Hepatocyte (in vitro differentiated cells): ENCODE data around the gene IKZF1. TPM values are rescaled to one million over a fixed set of nuclear protein-coding genes. Genes with fewer than 3 reads are reported as not detected.

Source experiments
- DNase-seq: peaks from one replicate; pipeline ENCODE4 v3.0.0-alpha.2; 2016; ENCODE audit warnings: low spot score
- H2AFZ ChIP-seq: fragments of 200-600 bp; sonication (generic); 2 replicates; pipeline ENCODE4 v1.6.0; 2016; ENCODE audit warnings: antibody characterized with exemption, mild to moderate bottlenecking
- H3K27ac ChIP-seq: fragments of 200-600 bp; sonication (generic); 2 replicates; pipeline ENCODE4 v1.5.1; 2016; ENCODE audit warnings: mild to moderate bottlenecking
- H3K27me3 ChIP-seq: fragments of 200-600 bp; sonication (generic); 2 replicates; pipeline ENCODE4 v1.6.1; 2016
- H3K36me3 ChIP-seq: fragments of 200-600 bp; sonication (generic); replicated peaks from 2 replicates; pipeline ENCODE4 v1.5.1; 2016; ENCODE audit warnings: low read depth; ENCODE audit not compliant: insufficient read depth
- H3K4me1 ChIP-seq: fragments of 200-600 bp; sonication (generic); 2 replicates; pipeline ENCODE4 v1.5.1; 2016; ENCODE audit warnings: mild to moderate bottlenecking, moderate library complexity; ENCODE audit not compliant: insufficient read depth
- H3K4me2 ChIP-seq: fragments of 200-600 bp; sonication (generic); 2 replicates; pipeline ENCODE4 v1.6.0; 2016
- H3K4me3 ChIP-seq: fragments of 200-600 bp; sonication (generic); 2 replicates; pipeline ENCODE4 v1.5.1; 2016; ENCODE audit warnings: mild to moderate bottlenecking
- H3K79me2 ChIP-seq: fragments of 200-600 bp; sonication (generic); 2 replicates; pipeline ENCODE4 v1.6.0; 2017; ENCODE audit warnings: mild to moderate bottlenecking
- H3K9me2 ChIP-seq: fragments of 200-600 bp; sonication (generic); replicated peaks from 2 replicates; pipeline ENCODE4 v1.6.0; 2017; ENCODE audit warnings: mild to moderate bottlenecking; ENCODE audit not compliant: insufficient read depth
- H3K9me3 ChIP-seq: fragments of 200-600 bp; sonication (generic); 2 replicates; pipeline ENCODE4 v1.5.1; 2016; ENCODE audit warnings: low read depth, mild to moderate bottlenecking
- H4K20me1 ChIP-seq: fragments of 200-600 bp; sonication (generic); 2 replicates; pipeline ENCODE4 v1.6.0; 2016; ENCODE audit warnings: mild to moderate bottlenecking; ENCODE audit not compliant: insufficient read depth, poor library complexity, severe bottlenecking
- CTCF ChIP-seq: fragments of 200-600 bp; sonication (generic); IDR thresholded peaks from 2 replicates; pipeline ENCODE4 v1.5.1; 2016; ENCODE audit warnings: antibody characterized with exemption, mild to moderate bottlenecking; ENCODE audit not compliant: poor library complexity
- EZH2 ChIP-seq: fragments of 200-600 bp; sonication (generic); IDR thresholded peaks from 2 replicates; pipeline ENCODE4 v1.6.1; 2016; ENCODE audit warnings: antibody characterized with exemption, mild to moderate bottlenecking, borderline replicate concordance
- EZH2phosphoT487 ChIP-seq: fragments of 200-600 bp; sonication (generic); IDR thresholded peaks from one replicate; pipeline ENCODE4 v1.6.1; 2018; ENCODE audit warnings: antibody characterized with exemption, mild to moderate bottlenecking, low read depth, moderate library complexity; ENCODE audit not compliant: unreplicated experiment, severe bottlenecking
- WGBS: methylation state at CpG from one replicate; pipeline ENCODE4 v1.1.6; 2016; ENCODE audit warnings: low lambda C conversion rate; ENCODE audit errors: missing lambda C conversion rate; 5-methylcytosine and 5-hydroxymethylcytosine counted together
- polyA plus RNA-seq: library from polyadenylated mRNA; unstranded; fragments of >200 nt; fragmentation: Nextera tagmentation; extraction: Ambion mirVana; gene quantifications from 2 replicates; pipeline ENCODE4 v1.2.1, GENCODE V29; 2016
- total RNA-seq: library from RNA; depleted of rRNA; stranded (reverse); fragments of >200 nt; gene quantifications from 2 replicates; pipeline ENCODE4 v1.2.3, GENCODE V29; 2014

Gene IKZF1
- total and polyA plus RNA-seq, 2 experiments from 2014 or later, result 0.16 to 0.47 TPM

DNA sequence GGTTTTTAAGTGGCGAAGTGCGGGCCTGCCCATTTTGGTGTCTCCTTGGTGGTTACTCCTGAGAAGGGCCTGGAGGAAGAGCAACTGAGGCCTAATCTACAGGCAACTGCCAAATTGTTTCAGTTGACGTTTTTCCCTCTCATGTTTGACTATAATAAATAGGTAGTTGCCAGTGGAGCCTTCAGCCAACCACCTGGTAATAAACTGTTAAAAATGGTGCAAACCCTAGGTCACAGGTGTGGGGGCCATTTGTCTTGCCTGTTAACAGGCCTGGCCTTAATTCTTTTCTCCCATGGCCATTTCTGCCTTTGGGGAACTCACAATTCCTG is 3.7 kb downstream of the IKZF1 start:
- Histone ChIP-seq H4K20me1 (no peaks in the 10 kb centered on the region), H3K27me3 (peaks cover 74% of the 10 kb centered on the region), H3K27ac (no peak overlapping the region), H3K9me2 (no peaks in the 10 kb centered on the region), H3K36me3 (no peaks in the 10 kb centered on the region), H3K79me2 (no peaks in the 10 kb centered on the region), H3K9me3 (no peaks in the 10 kb centered on the region), H3K4me2 (no peak overlapping the region), H3K4me1 (no peaks in the 10 kb centered on the region), H2AFZ (no peak overlapping the region), H3K4me3 (no peak overlapping the region)
- TF ChIP-seq CTCF (no peak), EZH2 (no peak), EZH2phosphoT487 (no peak)
- no peak for DNase-seq
- 77% methylated on average over 3 of the region's 3 CpGs for WGBS

DNA sequence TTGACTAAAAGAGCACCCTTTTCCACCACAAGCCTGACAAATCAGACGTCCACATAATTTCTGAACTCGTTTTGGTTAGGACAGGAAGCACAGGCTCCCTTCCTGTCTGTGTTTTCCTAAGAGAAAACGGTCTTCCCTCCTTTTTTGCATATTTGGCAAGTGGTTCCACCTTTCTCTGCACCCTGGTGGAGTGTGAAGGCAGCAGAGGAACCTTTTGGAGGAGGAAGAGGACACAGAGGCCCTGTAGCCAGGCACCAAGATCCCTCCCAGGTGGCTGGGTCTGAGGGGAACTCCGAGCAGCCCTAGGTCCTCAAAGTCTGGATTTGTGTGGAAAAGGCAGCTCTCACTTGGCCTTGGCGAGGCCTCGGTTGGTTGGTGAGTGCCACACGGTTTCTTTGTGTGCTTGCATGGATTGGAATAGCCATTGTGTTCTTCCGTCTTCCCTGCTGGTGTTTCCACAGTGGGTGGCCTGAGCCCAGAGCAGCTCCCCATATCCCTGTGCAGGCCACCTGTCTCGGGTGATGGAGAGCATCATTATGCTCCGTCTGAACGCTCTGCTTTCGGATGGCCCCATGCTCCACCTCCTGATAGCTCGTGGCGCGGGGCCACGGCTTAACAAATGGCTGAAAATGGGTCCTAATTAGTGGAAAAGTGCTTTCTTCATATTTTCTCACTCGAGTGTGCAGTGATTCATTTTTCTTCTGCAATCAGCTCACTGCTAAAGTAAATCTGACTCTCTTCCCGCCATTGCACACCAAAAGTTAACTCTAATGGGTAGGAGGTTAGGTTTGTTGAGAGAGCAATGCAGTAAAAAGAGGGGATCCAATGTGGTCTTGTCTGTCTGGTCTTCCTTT is 4.2 kb downstream of the IKZF1 start:
- Histone ChIP-seq H3K27ac (no peak overlapping the region), H2AFZ (no peak overlapping the region), H3K36me3 (no peaks in the 10 kb centered on the region), H3K4me1 (no peaks in the 10 kb centered on the region), H3K4me3 (no peak overlapping the region), H3K27me3 (peaks cover 75% of the 10 kb centered on the region), H3K9me3 (no peaks in the 10 kb centered on the region), H3K9me2 (no peaks in the 10 kb centered on the region), H3K4me2 (no peak overlapping the region), H4K20me1 (no peaks in the 10 kb centered on the region), H3K79me2 (no peaks in the 10 kb centered on the region)
- 83% methylated on average over 18 of the region's 18 CpGs for WGBS
- no peak for DNase-seq
- TF ChIP-seq EZH2phosphoT487 (no peak), CTCF (no peak), EZH2 (no peak)

DNA sequence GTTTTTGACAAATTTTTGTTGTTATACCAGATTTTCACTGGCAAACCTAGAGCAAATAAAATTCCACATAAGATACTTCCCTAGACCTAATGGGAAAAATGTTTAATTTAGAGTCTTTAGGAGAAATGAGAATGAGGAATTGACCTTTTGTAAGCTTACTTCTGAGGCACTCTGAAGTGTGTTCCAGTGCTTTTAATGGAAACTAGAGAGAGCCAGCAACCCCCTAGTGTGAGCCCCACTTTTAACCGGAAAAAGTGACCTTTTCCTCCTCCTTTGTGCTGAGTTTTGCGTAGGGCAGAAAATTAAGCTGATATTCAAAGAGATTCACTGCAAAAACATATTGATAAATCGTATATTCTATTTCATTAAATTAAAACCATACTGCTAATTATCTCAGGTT is 5.2 kb downstream of the IKZF1 start:
- Histone ChIP-seq H3K9me2 (no peaks in the 10 kb centered on the region), H3K79me2 (no peaks in the 10 kb centered on the region), H3K27ac (no peak overlapping the region), H3K4me3 (no peak overlapping the region), H3K36me3 (no peaks in the 10 kb centered on the region), H3K9me3 (no peaks in the 10 kb centered on the region), H3K4me2 (no peak overlapping the region), H3K27me3 (peaks cover 77% of the 10 kb centered on the region), H2AFZ (no peak overlapping the region), H4K20me1 (no peaks in the 10 kb centered on the region), H3K4me1 (no peaks in the 10 kb centered on the region)
- TF ChIP-seq EZH2 (no peak), EZH2phosphoT487 (no peak), CTCF (no peak)
- 82% methylated on average over 3 of the region's 3 CpGs for WGBS
- no peak for DNase-seq
